Glomerular endothelial cell (primary cell): Measurements from ENCODE around the gene CACNA2D1. TPM values are rescaled to one million over a fixed set of nuclear protein-coding genes. Genes with fewer than 3 reads are reported as not detected.

Experiments used
- DNase-seq: peaks from one replicate; pipeline ENCODE4 v3.0.0-alpha.2; 2011; ENCODE audit warnings: low read depth, low spot score; ENCODE audit errors: extremely low read depth
- total RNA-seq: library from RNA; depleted of rRNA; stranded (reverse); fragments of >200 nt; gene quantifications from 2 replicates; pipeline ENCODE4 v1.2.3, GENCODE V29; 2015

The CACNA2D1 gene
- total RNA-seq, 1 donor from 2014 or later, result 26.2 TPM

- DNase-seq, result no peak
These were observed 153.7 kb downstream of the CACNA2D1 start for GRCh38 chr7:82289889-82290288.

DNA sequence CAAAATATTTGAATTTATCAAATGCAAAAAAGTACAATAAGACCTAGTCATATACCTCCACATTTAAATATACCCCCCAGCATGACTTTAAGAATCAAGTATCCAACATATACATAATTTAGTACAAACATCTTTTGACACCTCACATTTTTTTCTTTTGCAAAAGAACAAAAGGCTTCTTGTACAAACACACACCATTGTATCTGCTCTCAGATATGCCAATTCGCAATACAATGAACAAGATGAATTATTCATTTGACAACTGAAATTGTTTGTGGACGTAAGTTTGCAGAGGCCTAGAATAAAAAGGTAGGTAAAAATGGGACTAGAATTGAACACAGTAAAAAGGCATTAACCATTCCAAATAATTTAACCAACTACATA, 154.4 kb downstream of the CACNA2D1 start:
- DNase-seq, result no peak

GRCh38 chr7:82286798-82287140, 156.8 kb downstream of the CACNA2D1 start:
- no peak for DNase-seq

- DNase-seq, result no peak
These were observed 157.3 kb downstream of the CACNA2D1 start for GRCh38 chr7:82286096-82286797.

DNA sequence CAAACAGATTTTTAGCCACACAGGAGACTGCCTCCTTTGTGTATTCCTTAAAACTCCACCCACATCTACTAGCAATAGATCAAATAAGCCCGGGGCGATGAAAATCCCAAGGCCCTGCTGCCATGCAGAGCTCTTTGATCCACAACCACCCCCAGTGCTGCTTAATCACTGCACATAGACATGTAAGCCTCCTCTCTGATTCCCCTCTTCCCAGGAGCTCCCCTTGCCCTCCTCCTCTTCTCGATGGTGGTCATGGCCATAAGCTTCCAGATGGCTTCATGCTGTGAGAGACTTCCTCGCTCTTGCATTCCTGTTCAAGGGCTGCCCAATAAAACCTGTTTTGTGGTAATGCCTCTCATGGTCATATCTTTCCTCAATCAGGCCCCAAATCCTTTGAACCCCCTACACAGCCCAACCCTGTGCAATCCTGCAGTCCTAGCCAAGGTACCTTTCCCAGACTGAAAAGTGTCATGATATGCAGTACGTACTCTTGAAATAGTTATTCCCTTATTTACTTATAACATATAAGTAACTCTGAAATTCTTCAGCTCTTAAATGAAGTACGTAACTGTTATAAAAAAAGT, 158.5 kb downstream of the CACNA2D1 start:
- no peak for DNase-seq

DNA sequence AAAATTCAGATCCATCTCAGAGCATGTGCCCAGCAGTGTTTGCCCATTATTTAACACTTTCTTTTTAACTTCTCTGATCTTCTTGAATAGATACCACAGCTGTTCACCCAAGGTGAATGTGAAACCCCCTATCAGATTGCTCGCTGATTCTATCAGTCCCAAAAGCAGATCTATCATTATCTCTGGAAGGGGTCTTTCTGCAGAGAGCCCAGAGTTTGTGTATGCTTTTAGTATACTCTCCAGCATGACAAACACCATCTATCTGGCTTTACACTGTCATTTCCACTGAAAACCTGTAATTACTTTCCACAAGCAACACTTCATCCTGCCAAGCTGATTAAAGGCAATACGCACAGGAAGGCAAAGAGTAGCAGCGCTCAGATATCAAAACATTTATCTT, 168.2 kb downstream of the CACNA2D1 start:
- DNase-seq, result no peak

DNA sequence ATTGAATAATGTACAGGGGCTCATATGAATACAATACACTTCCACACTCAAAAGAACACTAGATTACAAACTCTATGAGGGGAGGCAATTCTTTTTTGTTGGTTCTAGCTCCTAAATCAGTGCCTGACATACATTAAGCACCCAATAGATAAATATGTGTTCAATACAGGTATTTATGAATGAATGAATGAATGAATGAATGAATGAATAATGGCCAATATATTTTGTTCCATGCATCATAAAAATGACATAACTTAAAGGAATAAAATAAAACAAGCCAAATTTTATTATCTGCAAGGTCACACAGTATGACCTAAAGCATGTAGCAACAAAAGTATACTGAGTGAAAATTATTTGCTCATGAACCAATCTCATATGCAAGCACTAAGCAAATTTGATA, 168.9 kb downstream of the CACNA2D1 start:
- no peak for DNase-seq

- DNase-seq, result no peak
These were observed 169.7 kb downstream of the CACNA2D1 start for GRCh38 chr7:82273886-82274285.

DNA sequence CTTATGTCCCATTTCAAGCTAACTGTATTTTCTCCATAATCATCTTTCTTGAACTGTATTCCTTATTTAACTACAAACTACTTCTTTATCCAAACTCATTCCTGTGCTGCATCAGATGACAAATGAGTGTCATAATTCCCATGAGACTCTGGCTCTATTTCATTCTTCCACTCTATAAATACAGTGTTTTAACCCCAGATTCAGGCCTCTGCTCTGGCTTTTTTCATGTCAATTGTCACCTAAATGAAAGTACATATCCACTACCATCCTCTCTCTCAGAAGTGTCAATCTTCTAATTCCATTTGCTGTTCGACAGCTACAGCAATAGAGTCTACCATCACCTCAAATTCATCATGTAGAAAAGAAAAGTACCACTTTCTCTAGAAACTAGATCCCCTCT, 172.7 kb downstream of the CACNA2D1 start:
- no peak for DNase-seq

DNA sequence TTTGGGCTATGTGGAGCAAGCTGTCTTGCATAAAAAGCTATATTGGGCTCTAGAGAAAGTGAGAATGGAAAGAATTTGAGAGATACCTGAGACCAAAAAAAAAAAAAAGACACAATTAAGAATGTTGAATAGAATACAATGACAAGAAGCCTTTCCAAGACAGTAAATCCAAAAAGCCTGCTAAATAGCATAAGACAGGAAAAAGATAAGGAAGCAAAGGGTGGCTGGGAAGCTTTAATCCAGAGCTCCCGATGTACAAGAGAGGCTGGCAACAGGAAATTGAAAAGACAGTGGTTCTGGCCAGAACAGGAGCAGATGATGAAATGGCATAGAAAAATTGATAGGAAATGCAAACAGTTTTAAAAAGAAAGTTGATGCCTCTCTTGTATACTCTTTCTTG, 174.9 kb downstream of the CACNA2D1 start:
- no peak for DNase-seq

DNA sequence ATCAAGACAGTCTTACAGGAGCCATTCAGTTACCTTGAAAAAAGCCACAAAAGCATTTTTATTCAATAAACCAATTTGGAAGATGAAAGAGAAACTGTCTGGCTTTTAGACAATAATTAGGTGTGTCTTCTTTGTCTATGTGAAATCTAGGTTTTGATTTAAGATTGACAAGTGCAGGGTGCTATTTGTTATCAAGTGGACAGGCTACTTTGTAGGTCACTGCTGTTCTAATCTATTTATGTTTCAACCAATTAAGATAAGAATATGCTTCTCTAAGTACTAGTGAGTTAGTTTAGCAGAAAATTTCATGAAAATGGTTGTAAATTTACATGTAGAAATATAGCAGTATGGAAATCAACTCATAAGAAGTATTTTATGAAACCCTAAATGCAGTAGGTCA, 177.5 kb downstream of the CACNA2D1 start:
- no peak for DNase-seq

GRCh38 chr7:82264783-82265305, 178.7 kb downstream of the CACNA2D1 start:
- DNase-seq, result no peak

DNA sequence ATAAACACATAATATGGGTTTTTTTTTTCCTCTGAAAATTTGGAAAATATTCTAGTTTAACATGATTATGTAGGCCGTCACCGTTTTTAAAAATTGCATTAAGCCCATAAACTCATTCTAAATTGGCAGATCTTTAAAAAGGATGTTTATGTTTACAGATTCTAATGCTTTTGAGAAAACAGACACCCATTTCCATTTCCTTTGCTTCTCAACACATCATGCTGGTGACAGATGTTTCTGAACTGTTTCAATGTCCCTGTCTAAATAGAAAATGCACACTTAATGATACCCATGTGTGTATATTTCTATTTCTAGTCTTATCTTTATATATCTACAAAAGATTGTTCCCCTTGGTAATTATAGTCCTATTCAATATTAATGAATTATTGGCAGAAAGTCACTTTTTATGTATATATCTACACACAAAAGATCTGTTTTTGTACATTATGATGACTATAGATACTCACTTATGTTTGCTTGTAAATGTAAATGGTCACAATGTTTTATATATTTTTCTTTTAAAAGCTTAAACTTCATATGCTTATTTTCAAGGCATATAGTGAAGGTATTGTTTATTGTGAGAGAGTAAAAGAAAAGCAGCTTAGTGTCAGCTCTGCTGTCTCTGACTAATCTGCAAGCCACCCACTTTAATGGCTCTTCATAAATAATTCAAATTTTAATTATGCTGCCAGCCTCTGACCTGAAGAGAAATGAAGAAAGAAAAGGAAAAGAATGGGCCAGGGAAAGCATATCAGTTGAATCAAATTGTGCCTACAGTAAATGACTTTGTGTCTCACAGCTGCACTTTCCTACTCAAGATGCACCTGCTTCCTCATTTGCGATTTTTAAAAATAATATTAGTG, 179.4 kb downstream of the CACNA2D1 start:
- DNase-seq, result no peak

DNA sequence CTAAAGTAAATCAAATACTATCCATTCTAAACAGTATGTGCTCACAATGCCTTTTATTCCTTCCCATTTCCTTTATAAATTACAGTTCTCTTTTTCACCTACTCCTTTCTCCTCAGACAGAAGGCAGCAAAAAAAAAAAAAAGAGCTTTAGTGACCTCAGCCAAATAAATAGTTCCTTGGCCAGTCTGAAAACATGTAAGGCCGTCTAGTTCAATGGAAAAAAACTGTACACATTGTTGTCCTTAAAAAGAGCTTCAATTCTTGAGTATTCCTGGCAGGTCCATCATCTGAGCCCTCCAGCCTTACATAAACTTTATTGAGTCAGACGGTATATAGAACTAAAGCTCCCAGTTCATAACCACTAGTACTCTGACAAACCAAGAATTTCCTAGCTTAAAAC, 185.4 kb downstream of the CACNA2D1 start:
- DNase-seq, result no peak

GRCh38 chr7:82257118-82257695, 186.4 kb downstream of the CACNA2D1 start:
- DNase-seq, result no peak

- no peak for DNase-seq
These were observed 187.9 kb downstream of the CACNA2D1 start for GRCh38 chr7:82255706-82256105.

- DNase-seq, result no peak
These were observed 193.0 kb downstream of the CACNA2D1 start for GRCh38 chr7:82250598-82250997.

DNA sequence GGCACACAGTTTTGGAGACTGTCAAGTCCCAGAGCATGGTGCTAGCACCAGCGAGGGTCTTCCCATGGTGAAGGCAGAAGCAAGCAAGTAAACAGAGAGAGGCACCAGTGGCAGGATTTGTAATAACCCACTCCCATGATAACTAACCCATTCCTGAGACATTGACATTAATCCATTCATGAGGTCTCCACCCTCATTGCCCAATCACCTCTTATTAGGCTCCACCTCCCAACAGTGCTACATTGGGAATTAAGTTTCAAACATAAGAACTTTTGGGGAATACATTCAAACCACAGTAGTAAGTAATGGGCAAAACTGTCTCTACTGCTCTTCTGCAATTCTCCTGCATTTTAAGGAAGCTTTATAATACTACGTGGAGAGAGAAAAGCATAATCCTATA, 193.6 kb downstream of the CACNA2D1 start:
- DNase-seq, result no peak

DNA sequence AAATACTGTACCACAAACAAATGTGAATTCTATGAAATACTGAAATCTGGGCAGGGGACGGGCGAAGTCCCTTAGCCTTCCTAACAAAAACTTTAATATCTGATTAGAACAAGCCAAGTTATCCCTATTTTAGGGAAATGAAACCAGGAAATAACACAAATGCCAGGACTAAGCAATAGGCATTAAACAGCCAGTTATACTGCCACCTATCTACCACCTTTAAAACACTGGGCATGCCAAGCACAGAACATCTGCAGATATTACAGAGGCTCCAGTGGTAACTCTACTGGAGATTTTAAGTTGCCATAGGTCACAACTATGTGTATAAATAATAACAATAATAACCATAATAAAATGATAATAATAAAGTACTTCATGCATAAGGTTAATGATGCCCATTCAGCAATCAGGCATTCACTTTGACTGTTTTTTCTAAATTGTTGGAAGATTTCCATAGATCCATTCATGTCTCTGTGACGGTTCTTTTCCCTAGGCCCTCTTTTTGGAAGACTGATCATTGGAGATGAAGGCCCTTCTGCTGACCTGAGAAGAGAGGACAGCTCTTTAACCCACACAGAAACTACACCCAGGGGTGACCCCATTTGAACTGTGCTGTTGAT, 195.7 kb downstream of the CACNA2D1 start:
- no peak for DNase-seq

DNA sequence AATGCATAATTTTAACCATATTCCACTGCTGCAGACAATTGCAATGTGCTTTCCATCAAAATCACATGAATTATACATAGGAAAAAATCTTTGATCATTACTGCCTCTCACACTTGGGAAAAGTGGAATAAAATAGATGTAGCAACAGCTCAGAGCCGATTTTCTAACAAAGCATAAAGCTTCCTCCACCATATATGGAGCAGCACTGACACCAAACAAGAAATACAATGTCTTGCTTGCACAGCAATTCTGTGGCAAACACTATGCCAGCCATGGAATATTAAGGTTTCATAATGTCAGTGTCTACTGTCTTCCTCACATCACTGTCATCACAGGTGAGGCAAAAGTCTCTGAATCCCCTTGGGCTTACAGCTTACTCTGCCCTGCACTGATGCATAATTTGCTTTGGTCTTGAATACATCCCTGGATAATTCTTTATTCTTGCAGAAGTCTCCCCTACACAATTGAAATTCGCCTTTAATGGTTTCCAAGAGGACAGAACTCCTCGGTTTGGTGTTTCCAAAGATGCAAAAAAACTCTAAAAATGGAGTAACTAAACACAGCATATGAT, 198.5 kb downstream of the CACNA2D1 start:
- no peak for DNase-seq

DNA sequence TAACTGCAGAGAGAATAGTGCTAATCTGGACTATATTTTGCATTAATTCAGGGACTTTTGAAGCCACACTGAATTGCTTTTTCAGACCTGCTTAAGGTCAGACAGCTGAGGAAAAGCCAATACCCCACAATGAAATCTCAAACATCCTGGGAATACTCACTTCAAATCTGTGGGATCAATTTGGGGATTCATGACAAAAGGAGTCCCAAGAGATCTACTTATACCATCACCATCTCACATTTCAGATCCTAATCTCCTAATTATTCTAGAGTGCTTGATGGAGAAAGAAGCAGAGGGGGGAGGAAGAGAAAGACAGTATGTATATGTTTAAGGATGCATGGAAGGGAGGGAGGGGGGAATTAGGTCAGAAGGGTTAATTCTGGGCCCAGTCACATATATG, 202.2 kb downstream of the CACNA2D1 start:
- DNase-seq, result no peak
